GM19099 (cell line): ENCODE data around the gene CLEC16A.

Source experiments
- POLR2A ChIP-seq: IDR thresholded peaks from 3 replicates; pipeline ENCODE4 v1.6.1; 2011; ENCODE audit warnings: low read depth; ENCODE audit not compliant: insufficient read length; ENCODE audit errors: extremely low read depth

The CLEC16A gene

GRCh38 chr16:11038777-11039176 is 94.4 kb downstream of the CLEC16A start:
- TF ChIP-seq POLR2A: no peak

DNA sequence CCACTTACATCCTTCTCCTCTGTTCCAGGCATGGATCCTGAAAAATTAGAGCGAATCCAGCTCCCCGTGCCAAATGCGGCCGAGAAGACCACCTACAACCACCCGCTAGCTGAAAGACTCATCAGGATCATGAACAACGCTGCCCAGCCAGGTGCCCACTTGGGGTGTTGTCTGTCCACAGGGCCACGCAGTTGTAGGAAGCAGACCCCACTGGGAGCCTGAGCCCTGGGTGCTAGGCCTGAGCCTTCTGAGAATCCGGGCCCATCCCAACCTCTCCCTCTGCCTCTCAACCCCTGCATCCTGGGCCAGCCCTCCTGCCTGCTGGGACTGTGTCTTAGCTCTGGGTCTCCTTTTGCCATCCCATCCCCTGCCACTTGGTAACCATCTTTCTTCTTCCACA is 95.4 kb downstream of the CLEC16A start:
- TF ChIP-seq POLR2A: no peak

GRCh38 chr16:11042191-11042590 is 97.8 kb downstream of the CLEC16A start:
- no peak for TF ChIP-seq POLR2A

DNA sequence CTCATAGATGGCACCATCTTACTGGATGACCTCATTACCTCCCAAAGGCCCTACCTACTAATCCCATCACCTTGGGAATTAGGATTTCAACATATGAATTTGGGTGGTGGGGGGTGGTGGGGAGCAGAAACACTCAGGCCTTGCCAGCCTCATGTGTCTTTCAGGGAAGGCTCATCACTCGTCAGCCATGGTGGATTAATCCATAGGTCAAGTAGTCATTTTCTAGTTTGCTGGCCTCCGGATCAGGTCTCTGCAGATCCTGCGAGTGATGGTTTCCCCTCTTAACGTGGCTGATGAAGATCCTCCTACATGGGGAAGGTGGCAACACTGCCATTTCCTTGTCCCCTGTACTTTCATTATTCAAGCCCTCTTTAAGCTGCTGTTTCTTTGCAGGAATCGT is 101.1 kb downstream of the CLEC16A start:
- no peak for TF ChIP-seq POLR2A

- no peak for TF ChIP-seq POLR2A
Measured at GRCh38 chr16:11045846-11046245, 101.5 kb downstream of the CLEC16A start.

- TF ChIP-seq POLR2A: no peak
Measured at GRCh38 chr16:11046382-11046931, 102.1 kb downstream of the CLEC16A start.

- TF ChIP-seq POLR2A: no peak
Measured at GRCh38 chr16:11047057-11047456, 102.7 kb downstream of the CLEC16A start.

DNA sequence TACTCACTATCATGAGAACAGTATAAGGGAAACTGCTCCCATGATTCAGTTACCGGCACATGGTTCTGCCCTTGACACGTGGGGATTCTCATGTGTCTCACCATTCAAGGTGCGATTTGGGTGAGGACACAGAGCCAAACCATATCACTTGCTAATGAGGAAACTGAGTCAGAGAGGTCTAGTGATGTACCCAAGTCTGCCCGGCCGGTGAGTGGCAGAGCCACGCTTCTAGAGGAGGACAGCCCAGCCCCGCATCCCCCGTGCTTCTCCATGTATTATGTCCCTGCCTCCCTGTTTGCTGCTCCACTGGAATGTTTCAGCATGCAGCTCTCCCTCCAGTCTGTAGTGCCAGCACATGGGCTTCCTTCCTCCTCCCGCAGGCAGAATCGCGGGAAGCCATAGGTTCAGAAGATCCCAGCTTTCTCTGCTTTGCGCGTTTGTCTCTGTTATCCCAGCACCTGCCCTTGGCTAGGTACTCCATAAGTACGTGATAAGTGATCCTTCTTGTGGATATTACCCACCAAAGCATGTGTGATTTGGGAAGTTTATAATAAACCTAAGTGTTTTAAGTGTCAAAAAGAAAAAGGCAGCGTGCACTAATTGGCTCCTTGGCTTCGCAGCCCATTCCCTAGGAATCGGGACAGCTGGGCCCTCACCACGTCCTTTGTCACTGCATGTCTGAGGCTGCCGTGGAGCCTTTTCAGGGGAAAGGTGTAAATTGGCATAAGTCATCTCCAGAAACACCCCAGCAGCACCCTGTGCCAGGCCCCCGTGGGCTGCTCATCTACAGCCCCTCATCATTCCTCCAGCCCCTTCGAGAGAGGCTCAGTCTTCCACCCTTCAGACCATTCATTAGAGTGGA is 103.8 kb downstream of the CLEC16A start:
- TF ChIP-seq POLR2A: no peak

- no peak for TF ChIP-seq POLR2A
Measured at GRCh38 chr16:11049396-11050059, 105.2 kb downstream of the CLEC16A start.

GRCh38 chr16:11050536-11050935 is 106.2 kb downstream of the CLEC16A start:
- no peak for TF ChIP-seq POLR2A

GRCh38 chr16:11050944-11051343 is 106.6 kb downstream of the CLEC16A start:
- no peak for TF ChIP-seq POLR2A

DNA sequence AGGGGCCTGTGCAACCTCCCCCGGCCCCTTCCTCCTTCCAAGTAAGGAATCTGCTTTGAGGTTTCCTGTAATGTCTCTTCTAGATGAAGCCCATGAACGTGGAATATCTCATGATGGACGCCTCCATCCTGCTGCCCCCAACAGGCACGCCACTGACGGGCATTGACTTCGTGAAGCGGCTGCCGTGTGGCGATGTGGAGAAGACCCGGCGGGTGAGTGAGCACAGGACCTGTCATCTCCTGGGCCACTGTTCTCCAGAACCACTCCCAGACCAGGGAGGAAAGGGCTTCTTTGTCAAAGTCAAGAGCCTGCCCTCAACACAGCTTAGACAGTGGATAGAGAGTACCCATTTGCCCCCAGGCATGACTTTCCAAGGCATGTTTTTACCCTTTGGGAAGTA is 107.1 kb downstream of the CLEC16A start:
- no peak for TF ChIP-seq POLR2A

DNA sequence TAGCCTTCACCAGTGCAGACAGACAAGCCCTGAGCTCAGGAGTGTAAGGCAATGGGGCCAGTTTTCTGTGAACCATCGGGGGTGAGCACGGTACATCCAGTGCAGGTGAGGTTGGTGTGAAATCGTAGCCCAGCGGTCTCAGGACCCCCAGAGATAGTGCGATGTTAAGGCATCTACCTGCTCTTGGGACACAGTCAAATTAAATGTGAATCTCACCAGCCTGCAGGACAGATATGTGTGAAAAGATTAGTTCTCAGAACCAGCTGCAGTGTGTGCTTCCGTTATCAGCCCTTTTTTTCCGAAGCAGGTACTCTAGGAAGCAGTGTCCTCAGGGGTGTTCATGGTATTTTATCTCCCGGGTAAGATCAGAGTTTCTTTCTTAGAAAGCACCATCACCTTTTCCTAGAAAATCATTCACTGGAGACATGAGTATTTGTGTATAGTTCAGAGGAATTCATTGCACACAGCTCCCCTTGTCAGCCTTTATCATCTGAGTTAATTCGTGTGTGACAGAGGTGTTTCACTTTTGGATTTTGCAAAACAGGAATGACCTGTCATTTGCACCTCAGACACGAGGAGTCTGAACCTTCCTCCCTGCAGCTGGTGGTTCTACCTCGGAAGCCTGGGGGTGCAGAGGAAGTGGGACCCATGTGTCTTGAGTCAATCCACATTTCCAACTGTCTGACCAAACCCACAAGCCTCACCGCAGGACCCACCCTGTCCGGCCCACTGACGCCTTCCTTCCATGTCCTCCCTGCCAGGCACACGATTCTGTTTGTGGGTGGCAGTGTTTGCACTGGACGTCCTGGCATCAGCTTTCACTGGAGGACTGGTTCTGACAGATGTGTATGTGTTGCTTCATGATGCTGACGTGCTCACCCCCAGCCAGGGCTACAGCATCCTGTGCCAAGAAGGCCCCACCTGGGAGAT is 107.8 kb downstream of the CLEC16A start:
- TF ChIP-seq POLR2A: no peak

DNA sequence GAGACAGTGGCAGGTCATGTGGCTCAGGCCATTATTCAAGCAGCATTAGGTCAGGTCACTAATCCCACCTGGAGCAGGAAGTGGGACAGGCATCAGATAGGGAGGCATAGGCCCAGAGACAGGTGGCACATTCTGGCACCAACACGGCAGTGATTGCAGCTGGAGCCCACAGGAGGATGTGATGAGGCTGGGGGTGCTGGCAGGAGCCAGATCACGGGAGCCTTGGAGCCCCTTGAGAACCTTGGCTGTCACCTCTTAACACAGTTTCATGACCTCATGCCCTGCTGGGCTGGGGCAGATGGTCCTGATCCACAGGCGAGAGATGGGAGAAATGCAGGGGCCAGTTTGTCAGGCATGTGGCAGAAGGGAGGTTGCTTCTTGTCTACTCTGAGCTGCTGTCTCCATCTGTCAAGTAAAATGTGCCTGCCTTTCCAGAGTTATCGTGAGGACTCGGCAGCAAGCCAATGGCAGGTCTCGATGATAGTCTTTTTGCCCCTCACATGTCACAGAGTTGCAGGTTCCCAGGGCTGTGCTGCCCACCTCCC is 109.6 kb downstream of the CLEC16A start:
- TF ChIP-seq POLR2A: no peak

GRCh38 chr16:11056090-11056992 is 112.0 kb downstream of the CLEC16A start:
- no peak for TF ChIP-seq POLR2A
